K562 treated with DMSO at 1 percent for 4 hours (cell line): ENCODE measurements around the gene OR1G1. TPM values are rescaled to one million over a fixed set of nuclear protein-coding genes. Genes with fewer than 3 reads are reported as not detected.

Experiments used
- total RNA-seq: library from RNA; unstranded; fragments of 300-600 nt; gene quantifications from 2 replicates; pipeline ENCODE4 v1.2.3, GENCODE V29; 2022; ENCODE audit not compliant: insufficient read depth

The OR1G1 gene
- not detected in 2 replicates for total RNA-seq

GRCh38 chr17:3127451-3127850 lies at the start of gene OR1G1:
Gene OR1G1 (minus strand): TSS chr17:3127551. CDS start chr17:3127551, 0 bp downstream.

GRCh38 chr17:3104322-3104721 lies 23.0 kb downstream of the OR1G1 start, which contains the start of gene OR1D2:
Gene OR1D2 (minus strand): TSS chr17:3104422. CDS start chr17:3092996, 11,426 bp downstream.

Other genes starting within 250 kb of the OR1G1 start
- not detected in 2 replicates for gene OR1D5, start 63.9 kb downstream of the OR1G1 start, total RNA-seq
- gene OR1D2, start 23.1 kb downstream of the OR1G1 start, total RNA-seq, result not detected in 2 replicates
- not detected in 2 replicates for gene OR1A2, start 70.0 kb upstream of the OR1G1 start, total RNA-seq
- gene OR1A1, start 80.1 kb upstream of the OR1G1 start, total RNA-seq, result not detected in 2 replicates
- gene OR3A1, start 170.8 kb upstream of the OR1G1 start, total RNA-seq, result not detected in 2 replicates